ENCODE measurements around the gene NALF2.

GRCh38 chrX:69503228-69503781 is 821 bp upstream of the NALF2 start:
- TF ChIP-seq CTCF (conservative IDR thresholded peaks at IDR 0.05; ENCODE audit: low read length) (no peak), EZH2phosphoT487 (IDR thresholded peaks at IDR 0.05; ENCODE audit: borderline replicate concordance) (no peak)

All from Loucy (cell line).